ENCODE results near the gene ZNF555. TPM values are rescaled to one million over a fixed set of nuclear protein-coding genes. Genes with fewer than 3 reads are reported as not detected.

ZNF555 gene
- total and polyA plus RNA-seq, 7 donors, result 0.92 to 10.3 (median 4.3) TPM

GRCh38 chr19:2823646-2824045 is 17.6 kb upstream of the ZNF555 start:
- TF ChIP-seq, protein P1, sequence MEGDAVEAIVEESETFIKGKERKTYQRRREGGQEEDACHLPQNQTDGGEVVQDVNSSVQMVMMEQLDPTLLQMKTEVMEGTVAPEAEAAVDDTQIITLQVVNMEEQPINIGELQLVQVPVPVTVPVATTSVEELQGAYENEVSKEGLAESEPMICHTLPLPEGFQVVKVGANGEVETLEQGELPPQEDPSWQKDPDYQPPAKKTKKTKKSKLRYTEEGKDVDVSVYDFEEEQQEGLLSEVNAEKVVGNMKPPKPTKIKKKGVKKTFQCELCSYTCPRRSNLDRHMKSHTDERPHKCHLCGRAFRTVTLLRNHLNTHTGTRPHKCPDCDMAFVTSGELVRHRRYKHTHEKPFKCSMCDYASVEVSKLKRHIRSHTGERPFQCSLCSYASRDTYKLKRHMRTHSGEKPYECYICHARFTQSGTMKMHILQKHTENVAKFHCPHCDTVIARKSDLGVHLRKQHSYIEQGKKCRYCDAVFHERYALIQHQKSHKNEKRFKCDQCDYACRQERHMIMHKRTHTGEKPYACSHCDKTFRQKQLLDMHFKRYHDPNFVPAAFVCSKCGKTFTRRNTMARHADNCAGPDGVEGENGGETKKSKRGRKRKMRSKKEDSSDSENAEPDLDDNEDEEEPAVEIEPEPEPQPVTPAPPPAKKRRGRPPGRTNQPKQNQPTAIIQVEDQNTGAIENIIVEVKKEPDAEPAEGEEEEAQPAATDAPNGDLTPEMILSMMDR (IDR thresholded peaks at IDR 0.05), result no peak
- TF ChIP-seq EP300 (IDR thresholded peaks at IDR 0.05) (no peak), POLR2A (IDR thresholded peaks at IDR 0.05) (no peak), POLR2AphosphoS5 (IDR thresholded peaks at IDR 0.05) (no peak)
- Histone ChIP-seq H3K9me3 (no peaks in the 10 kb centered on the region), H3K4me1 (peaks cover 0 to 18% (median 10%) of the 10 kb centered on the region in 4 donors), H3K27ac (no peak overlapping the region), H3K4me3 (no peak overlapping the region), H3K27me3 (no peaks in the 10 kb centered on the region), H3K36me3 (peaks cover 0 to 32% (median 6%) of the 10 kb centered on the region in 4 donors)
- intact Hi-C loops (cut with DNase I), result no loop called here
- DNase-seq, result no peak
- 84 to 89% methylated on average over 9 of the region's 9 CpGs for WGBS, 2 donors

DNA sequence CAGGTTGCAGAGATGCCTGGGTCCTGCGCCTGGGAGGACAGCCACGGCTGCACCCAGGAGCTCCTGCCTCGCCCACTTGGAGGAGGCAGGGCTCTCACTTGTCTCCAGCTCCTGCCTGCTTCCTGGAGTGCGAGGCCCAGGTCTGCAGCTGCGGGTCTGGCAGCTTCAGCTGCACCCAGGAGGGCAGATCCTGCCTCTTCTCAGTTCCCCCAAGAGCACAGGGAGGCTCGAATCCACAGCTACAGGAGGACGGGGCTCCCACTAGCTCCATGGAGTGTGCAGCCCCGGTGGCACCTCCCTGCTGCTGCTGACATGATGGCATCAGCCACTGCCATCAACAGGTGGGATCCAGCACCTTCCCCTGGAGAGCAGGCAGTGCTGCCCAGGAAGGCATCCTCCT is 17.1 kb upstream of the ZNF555 start:
- TF ChIP-seq, protein P1 (IDR thresholded peaks at IDR 0.05), result no peak
- TF ChIP-seq POLR2A (IDR thresholded peaks at IDR 0.05) (no peak), POLR2AphosphoS5 (IDR thresholded peaks at IDR 0.05) (no peak), EP300 (IDR thresholded peaks at IDR 0.05) (no peak)
- peaks cover 0 to 32% (median 6%) of the 10 kb centered on the region in 4 donors for H3K36me3 ChIP-seq
- 68 to 69% methylated on average over 8 of the region's 8 CpGs for WGBS, 2 donors
- no peaks in the 10 kb centered on the region for H3K27me3 ChIP-seq
- no peak overlapping the region for H3K27ac ChIP-seq
- H3K4me1 ChIP-seq, result peaks cover 0 to 16% (median 10%) of the 10 kb centered on the region in 4 donors
- intact Hi-C loops (cut with DNase I), result no loop called here
- DNase-seq, result no peak
- no peak overlapping the region for H3K4me3 ChIP-seq
- no peaks in the 10 kb centered on the region for H3K9me3 ChIP-seq

DNA sequence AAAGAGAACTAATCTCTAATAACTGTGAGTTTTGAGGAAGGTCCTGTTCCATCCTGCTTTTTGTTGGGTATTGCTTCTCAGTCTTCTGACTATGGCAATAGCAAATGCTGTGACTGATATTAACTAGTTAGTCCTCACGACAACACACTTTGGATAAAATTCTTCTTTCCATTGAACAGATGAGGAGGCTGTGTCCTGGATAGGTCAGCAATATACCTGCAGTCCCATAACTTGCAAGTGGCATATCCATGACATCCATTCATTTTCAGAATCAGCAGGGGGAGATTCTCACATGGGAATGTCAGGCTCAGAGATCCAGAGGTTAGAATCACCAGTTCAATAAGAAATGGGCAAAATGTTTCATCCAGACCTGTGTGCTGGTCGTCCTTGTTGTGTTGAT is 14.3 kb upstream of the ZNF555 start:
- H3K27me3 ChIP-seq, result no peaks in the 10 kb centered on the region
- DNase-seq, result no peak
- H3K9me3 ChIP-seq, result peaks cover 0 to 2% (median 0%) of the 10 kb centered on the region in 4 donors
- no peak overlapping the region for H3K4me3 ChIP-seq
- no peaks in the 10 kb centered on the region for H3K4me1 ChIP-seq
- no peak overlapping the region for H3K27ac ChIP-seq
- intact Hi-C loops (cut with DNase I), result no loop called here
- peaks cover 0 to 32% (median 8%) of the 10 kb centered on the region in 4 donors for H3K36me3 ChIP-seq
- TF ChIP-seq, protein P1 (IDR thresholded peaks at IDR 0.05), result no peak
- TF ChIP-seq EP300 (IDR thresholded peaks at IDR 0.05), result no peak
- no peak for TF ChIP-seq POLR2A (IDR thresholded peaks at IDR 0.05)
- TF ChIP-seq POLR2AphosphoS5 (IDR thresholded peaks at IDR 0.05), result no peak
- 94 to 97% methylated on average over 2 of the region's 2 CpGs for WGBS, 2 donors

DNA sequence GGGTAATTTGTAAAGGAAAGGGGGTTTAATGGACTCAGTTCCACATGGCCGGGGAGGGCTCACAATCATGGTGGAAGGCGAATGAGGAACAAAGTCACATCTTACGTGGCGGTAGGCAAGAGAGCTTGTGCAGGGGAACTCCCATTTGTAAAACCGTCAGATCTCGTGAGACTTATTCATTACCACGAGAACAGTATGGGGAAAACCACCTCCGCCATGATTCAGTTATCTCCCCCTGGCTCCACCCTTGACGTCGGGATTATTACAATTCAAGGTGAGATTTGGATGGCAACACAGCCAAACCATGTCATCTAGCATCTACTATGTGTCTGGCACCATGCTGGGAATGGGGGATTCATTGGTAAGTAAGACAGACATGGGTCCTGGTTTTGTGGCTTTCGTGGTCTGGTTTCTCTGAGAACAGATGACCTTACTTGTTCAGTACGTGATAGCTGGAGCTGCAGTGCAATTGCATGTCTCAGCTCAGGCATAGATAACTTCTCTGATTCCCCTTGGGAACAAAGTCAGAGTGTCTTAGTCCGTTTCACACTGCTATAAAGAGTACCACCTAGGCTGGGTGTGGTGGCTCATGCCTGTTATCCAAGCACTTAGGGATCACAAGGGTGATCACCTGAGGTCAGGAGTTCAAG is 13.3 kb upstream of the ZNF555 start:
- H3K4me3 ChIP-seq, result no peak overlapping the region
- intact Hi-C loops (cut with DNase I), result no loop called here
- TF ChIP-seq POLR2AphosphoS5 (IDR thresholded peaks at IDR 0.05), result no peak
- no peak for TF ChIP-seq EP300 (IDR thresholded peaks at IDR 0.05)
- TF ChIP-seq, protein P1 (IDR thresholded peaks at IDR 0.05), result no peak
- no peak for TF ChIP-seq POLR2A (IDR thresholded peaks at IDR 0.05)
- 91 to 95% methylated on average over 13 of the region's 13 CpGs for WGBS, 2 donors
- H3K36me3 ChIP-seq, result peaks cover 8 to 42% (median 17%) of the 10 kb centered on the region in 4 donors
- no peak overlapping the region for H3K27ac ChIP-seq
- H3K9me3 ChIP-seq, result peaks cover 0 to 9% (median 7%) of the 10 kb centered on the region in 4 donors
- no peak for DNase-seq
- H3K27me3 ChIP-seq, result no peaks in the 10 kb centered on the region
- H3K4me1 ChIP-seq, result no peaks in the 10 kb centered on the region

Data from sigmoid colon (tissue), 7 donors.